ENCODE measurements around the gene MRPL37.

Gene MRPL37

GRCh38 chr1:54241364-54241763 is 41.4 kb downstream of the MRPL37 start:
- no peak for DNase-seq

- no peak for DNase-seq
Observed at GRCh38 chr1:54243022-54243421, 43.1 kb downstream of the MRPL37 start.

- DNase-seq, result no peak
Observed at GRCh38 chr1:54244655-54245054, 44.7 kb downstream of the MRPL37 start.

- no peak for DNase-seq
Observed at GRCh38 chr1:54245501-54245900, 45.5 kb downstream of the MRPL37 start.

- no peak for DNase-seq
Observed at GRCh38 chr1:54246116-54246721, 46.3 kb downstream of the MRPL37 start.

GRCh38 chr1:54247863-54248515 is 48.0 kb downstream of the MRPL37 start:
- DNase-seq, result no peak

- DNase-seq, result no peak
Observed at GRCh38 chr1:54248966-54249365, 49.0 kb downstream of the MRPL37 start.

- DNase-seq, result no peak
Observed at GRCh38 chr1:54249819-54250435, 50.0 kb downstream of the MRPL37 start.

- DNase-seq, result no peak
Observed at GRCh38 chr1:54250670-54251069, 50.7 kb downstream of the MRPL37 start.

- no peak for DNase-seq
Observed at GRCh38 chr1:54252371-54252936, 52.5 kb downstream of the MRPL37 start.

- peak in 1 of 2 experiments; percentile 34 for DNase-seq
Observed at GRCh38 chr1:54253480-54253879, 53.5 kb downstream of the MRPL37 start.

- DNase-seq, result peak; percentile 85 to 94
Observed at GRCh38 chr1:54254055-54254454, 54.1 kb downstream of the MRPL37 start.

- DNase-seq, result no peak
Observed at GRCh38 chr1:54255026-54255702, 55.2 kb downstream of the MRPL37 start.

GRCh38 chr1:54256522-54257345 is 56.8 kb downstream of the MRPL37 start:
- peak in 1 of 2 experiments; percentile 55 for DNase-seq

GRCh38 chr1:54257346-54257620 is 57.3 kb downstream of the MRPL37 start:
- DNase-seq, result no peak

- no peak for DNase-seq
Observed at GRCh38 chr1:54257876-54258275, 57.9 kb downstream of the MRPL37 start.

GRCh38 chr1:54259546-54260140 is 59.7 kb downstream of the MRPL37 start:
- peak; percentile 32 to 68 for DNase-seq

- no peak for DNase-seq
Observed at GRCh38 chr1:54260810-54261209, 60.8 kb downstream of the MRPL37 start.

GRCh38 chr1:54262244-54262643 is 62.3 kb downstream of the MRPL37 start:
- DNase-seq, result no peak

- DNase-seq, result no peak
Observed at GRCh38 chr1:54263601-54264226, 63.7 kb downstream of the MRPL37 start.

- no peak for DNase-seq
Observed at GRCh38 chr1:54265126-54265525, 65.2 kb downstream of the MRPL37 start.

- DNase-seq, result no peak
Observed at GRCh38 chr1:54265659-54266058, 65.7 kb downstream of the MRPL37 start.
